ENCODE data around the gene GFY. TPM values are rescaled to one million over a fixed set of nuclear protein-coding genes. Genes with fewer than 3 reads are reported as not detected.

GFY gene
- total RNA-seq, 1 donor from 2014 or later, result not detected

DNA sequence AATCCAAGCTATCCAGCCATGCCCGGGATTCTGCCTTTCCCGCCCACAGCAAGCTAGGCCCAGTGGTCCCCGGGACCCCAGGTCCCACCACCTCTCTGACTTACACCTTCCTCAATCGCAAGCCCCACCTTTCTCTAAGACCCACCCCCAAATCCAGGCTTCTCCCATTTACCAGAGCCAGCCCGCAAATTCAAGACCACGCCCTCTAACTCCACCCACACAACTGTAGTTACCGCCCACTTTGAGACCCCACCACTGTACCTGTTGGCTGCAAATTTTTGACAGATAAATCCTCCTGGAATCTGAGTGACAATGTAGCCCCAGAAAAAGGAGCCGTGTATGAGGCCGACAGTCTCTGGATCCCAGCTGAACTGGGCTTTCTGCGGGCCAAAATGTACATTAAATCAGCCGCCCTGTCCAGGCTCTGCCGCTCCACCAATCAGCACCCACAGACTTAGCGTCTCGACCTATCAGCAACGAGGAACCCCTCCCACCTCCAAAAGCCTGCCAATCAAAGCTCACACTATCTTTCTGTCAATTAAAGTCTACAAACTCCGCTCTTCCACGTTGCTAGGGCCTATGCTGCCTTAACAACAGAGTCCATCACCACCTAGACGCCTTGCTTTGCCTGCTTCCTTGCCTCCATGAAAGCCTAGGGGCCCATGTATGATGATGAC, 9.9 kb downstream of the GFY start:
- TF ChIP-seq, protein P1, sequence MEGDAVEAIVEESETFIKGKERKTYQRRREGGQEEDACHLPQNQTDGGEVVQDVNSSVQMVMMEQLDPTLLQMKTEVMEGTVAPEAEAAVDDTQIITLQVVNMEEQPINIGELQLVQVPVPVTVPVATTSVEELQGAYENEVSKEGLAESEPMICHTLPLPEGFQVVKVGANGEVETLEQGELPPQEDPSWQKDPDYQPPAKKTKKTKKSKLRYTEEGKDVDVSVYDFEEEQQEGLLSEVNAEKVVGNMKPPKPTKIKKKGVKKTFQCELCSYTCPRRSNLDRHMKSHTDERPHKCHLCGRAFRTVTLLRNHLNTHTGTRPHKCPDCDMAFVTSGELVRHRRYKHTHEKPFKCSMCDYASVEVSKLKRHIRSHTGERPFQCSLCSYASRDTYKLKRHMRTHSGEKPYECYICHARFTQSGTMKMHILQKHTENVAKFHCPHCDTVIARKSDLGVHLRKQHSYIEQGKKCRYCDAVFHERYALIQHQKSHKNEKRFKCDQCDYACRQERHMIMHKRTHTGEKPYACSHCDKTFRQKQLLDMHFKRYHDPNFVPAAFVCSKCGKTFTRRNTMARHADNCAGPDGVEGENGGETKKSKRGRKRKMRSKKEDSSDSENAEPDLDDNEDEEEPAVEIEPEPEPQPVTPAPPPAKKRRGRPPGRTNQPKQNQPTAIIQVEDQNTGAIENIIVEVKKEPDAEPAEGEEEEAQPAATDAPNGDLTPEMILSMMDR (IDR thresholded peaks at IDR 0.05; ENCODE audit: insufficient read depth, low read depth, low read length), result no peak
- no peak for TF ChIP-seq EZH2 (IDR thresholded peaks at IDR 0.05; ENCODE audit: insufficient read depth, low read length)
- no peak overlapping the region for H3K27ac Mint-ChIP-seq (ENCODE audit: unreplicated experiment)
- Histone ChIP-seq H3K36me3 (ENCODE audit: insufficient read depth, low read length) (no peaks in the 10 kb centered on the region), H3K4me2 (ENCODE audit: low read length) (no peak overlapping the region), H4K20me1 (ENCODE audit: insufficient read depth, low read length) (no peaks in the 10 kb centered on the region), H3K4me1 (ENCODE audit: insufficient read depth, low read length) (no peaks in the 10 kb centered on the region), H3K4me3 (ENCODE audit: insufficient read depth, low read depth, low read length) (no peak overlapping the region), H3K9me3 (ENCODE audit: insufficient read depth, low read depth, low read length) (peaks cover 7% of the 10 kb centered on the region), H3K27ac (ENCODE audit: low read depth, low read length) (no peak overlapping the region), H3K9ac (ENCODE audit: low read length) (no peak overlapping the region), H3K79me2 (ENCODE audit: insufficient read depth, low read length) (no peaks in the 10 kb centered on the region), H3K27me3 (ENCODE audit: insufficient read depth, low read length) (peaks cover 85% of the 10 kb centered on the region), H2AFZ (ENCODE audit: low read depth, low read length) (no peak overlapping the region)
- H3K27me3 Mint-ChIP-seq (ENCODE audit: low read depth, unreplicated experiment), result peaks cover 74% of the 10 kb centered on the region
- H3K9me3 Mint-ChIP-seq (ENCODE audit: unreplicated experiment), result peaks cover 9% of the 10 kb centered on the region
- FAIRE-seq (no peak), DNase-seq (ENCODE audit: low read depth) (no peak)
- H3K4me3 Mint-ChIP-seq (ENCODE audit: unreplicated experiment), result no peak overlapping the region
- no peaks in the 10 kb centered on the region for H3K36me3 Mint-ChIP-seq (ENCODE audit: low read depth, unreplicated experiment)
- no peaks in the 10 kb centered on the region for H3K4me1 Mint-ChIP-seq (ENCODE audit: low read depth, unreplicated experiment)

DNA sequence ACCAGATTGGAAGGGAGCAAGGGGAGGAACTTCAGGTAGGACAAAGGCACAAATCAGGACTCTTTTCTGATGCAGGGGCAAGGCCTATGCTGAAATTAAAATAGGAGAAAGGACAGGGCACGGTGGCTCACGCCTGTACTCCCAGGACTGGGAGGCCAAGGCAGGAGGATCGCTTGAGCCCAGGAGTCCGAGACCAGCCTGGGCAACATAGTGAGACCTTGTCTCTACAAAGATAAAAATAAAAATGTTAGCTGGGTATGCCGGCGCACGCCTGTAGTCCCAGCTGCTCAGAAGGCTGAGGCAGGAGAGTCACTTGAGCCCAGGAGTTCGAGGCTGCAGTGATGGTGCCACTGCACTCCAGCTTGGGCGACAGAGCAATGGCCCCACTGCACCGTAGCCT, 10.5 kb downstream of the GFY start:
- Histone ChIP-seq H3K27ac (ENCODE audit: low read depth, low read length) (no peak overlapping the region), H3K4me2 (ENCODE audit: low read length) (no peak overlapping the region), H2AFZ (ENCODE audit: low read depth, low read length) (no peak overlapping the region), H3K79me2 (ENCODE audit: insufficient read depth, low read length) (no peaks in the 10 kb centered on the region), H3K9me3 (ENCODE audit: insufficient read depth, low read depth, low read length) (peaks cover 7% of the 10 kb centered on the region), H3K4me3 (ENCODE audit: insufficient read depth, low read depth, low read length) (no peak overlapping the region), H3K9ac (ENCODE audit: low read length) (no peak overlapping the region), H3K36me3 (ENCODE audit: insufficient read depth, low read length) (no peaks in the 10 kb centered on the region), H4K20me1 (ENCODE audit: insufficient read depth, low read length) (no peaks in the 10 kb centered on the region), H3K4me1 (ENCODE audit: insufficient read depth, low read length) (no peaks in the 10 kb centered on the region), H3K27me3 (ENCODE audit: insufficient read depth, low read length) (peaks cover 85% of the 10 kb centered on the region)
- TF ChIP-seq, protein P1 (IDR thresholded peaks at IDR 0.05; ENCODE audit: insufficient read depth, low read depth, low read length), result no peak
- no peak for TF ChIP-seq EZH2 (IDR thresholded peaks at IDR 0.05; ENCODE audit: insufficient read depth, low read length)
- H3K27ac Mint-ChIP-seq (ENCODE audit: unreplicated experiment), result no peak overlapping the region
- H3K4me3 Mint-ChIP-seq (ENCODE audit: unreplicated experiment), result no peak overlapping the region
- H3K27me3 Mint-ChIP-seq (ENCODE audit: low read depth, unreplicated experiment), result peaks cover 74% of the 10 kb centered on the region
- no peak for DNase-seq (ENCODE audit: low read depth)
- H3K9me3 Mint-ChIP-seq (ENCODE audit: unreplicated experiment), result peaks cover 9% of the 10 kb centered on the region
- no peaks in the 10 kb centered on the region for H3K4me1 Mint-ChIP-seq (ENCODE audit: low read depth, unreplicated experiment)
- H3K36me3 Mint-ChIP-seq (ENCODE audit: low read depth, unreplicated experiment), result no peaks in the 10 kb centered on the region
- no peak for FAIRE-seq

DNA sequence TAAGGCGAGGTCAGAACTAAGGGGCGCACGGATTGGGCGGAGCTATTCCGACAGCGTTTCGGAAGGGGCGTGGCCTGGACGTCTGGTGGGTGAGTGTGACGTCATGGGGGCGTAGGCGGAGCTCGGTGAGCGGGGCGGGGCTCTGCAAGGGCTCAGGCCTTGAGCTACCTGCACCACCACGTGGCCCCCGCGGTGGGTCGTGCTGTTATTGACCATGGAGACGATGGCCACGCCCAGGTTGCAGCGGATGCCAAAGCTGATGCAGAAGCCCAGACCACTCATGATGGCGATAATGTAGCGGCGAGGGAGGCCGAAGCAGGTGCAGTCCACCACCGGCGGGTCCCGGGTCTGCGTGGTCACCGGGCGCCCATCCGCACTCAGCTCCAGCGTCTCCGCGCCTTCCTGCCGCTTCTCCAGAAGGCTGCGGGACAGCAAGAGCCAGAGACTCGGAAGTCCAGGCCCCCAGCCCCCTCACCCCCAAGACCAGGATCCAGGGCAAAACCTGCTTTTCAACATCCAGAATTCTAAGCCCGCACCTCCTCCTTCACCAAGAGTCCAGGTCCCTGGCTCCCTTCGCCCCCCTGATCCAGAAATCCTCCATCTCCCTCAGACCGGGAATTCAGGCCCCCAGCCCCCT, 11.3 kb downstream of the GFY start:
- no peaks in the 10 kb centered on the region for H3K4me1 ChIP-seq (ENCODE audit: insufficient read depth, low read length)
- no peak overlapping the region for H2AFZ ChIP-seq (ENCODE audit: low read depth, low read length)
- H4K20me1 ChIP-seq (ENCODE audit: insufficient read depth, low read length), result no peaks in the 10 kb centered on the region
- no peaks in the 10 kb centered on the region for H3K36me3 ChIP-seq (ENCODE audit: insufficient read depth, low read length)
- Mint-ChIP-seq H3K36me3 (ENCODE audit: low read depth, unreplicated experiment) (no peaks in the 10 kb centered on the region), H3K4me1 (ENCODE audit: low read depth, unreplicated experiment) (no peaks in the 10 kb centered on the region), H3K27ac (ENCODE audit: unreplicated experiment) (no peak overlapping the region), H3K9me3 (ENCODE audit: unreplicated experiment) (peaks cover 12% of the 10 kb centered on the region), H3K4me3 (ENCODE audit: unreplicated experiment) (no peak overlapping the region), H3K27me3 (ENCODE audit: low read depth, unreplicated experiment) (peaks cover 77% of the 10 kb centered on the region)
- FAIRE-seq (no peak), DNase-seq (ENCODE audit: low read depth) (no peak)
- H3K9me3 ChIP-seq (ENCODE audit: insufficient read depth, low read depth, low read length), result peaks cover 7% of the 10 kb centered on the region
- TF ChIP-seq, protein P1 (IDR thresholded peaks at IDR 0.05; ENCODE audit: insufficient read depth, low read depth, low read length), result no peak
- TF ChIP-seq EZH2 (IDR thresholded peaks at IDR 0.05; ENCODE audit: insufficient read depth, low read length), result no peak
- no peak overlapping the region for H3K27ac ChIP-seq (ENCODE audit: low read depth, low read length)
- H3K4me3 ChIP-seq (ENCODE audit: insufficient read depth, low read depth, low read length), result no peak overlapping the region
- peaks cover 86% of the 10 kb centered on the region for H3K27me3 ChIP-seq (ENCODE audit: insufficient read depth, low read length)
- no peaks in the 10 kb centered on the region for H3K79me2 ChIP-seq (ENCODE audit: insufficient read depth, low read length)
- no peak overlapping the region for H3K9ac ChIP-seq (ENCODE audit: low read length)
- H3K4me2 ChIP-seq (ENCODE audit: low read length), result no peak overlapping the region

All from astrocyte (in vitro differentiated cells and primary cell).